Smooth muscle cell of bladder (primary cell): ENCODE results near the gene CCNC. TPM values are rescaled to one million over a fixed set of nuclear protein-coding genes. Genes with fewer than 3 reads are reported as not detected.

Experiments used
- total RNA-seq: library from RNA; depleted of rRNA; stranded (reverse); fragments of >200 nt; gene quantifications from 2 replicates; pipeline ENCODE4 v1.2.3, GENCODE V29; 2014

Gene CCNC
- total RNA-seq = 55.8 and 67.0 TPM in 2 replicates

GRCh38 chr6:99568103-99568933 is at the start of gene CCNC:
CCNC (minus strand) TSS chr6:99568660; CDS start chr6:99568527, 133 bp downstream.

GRCh38 chr6:99606656-99607415 is 38.4 kb upstream of the CCNC start, which contains the start of gene PRDM13:
PRDM13 (plus strand) TSS chr6:99606833; CDS start chr6:99607035, 202 bp downstream.

Other genes starting within 250 kb of the CCNC start
- 0.28 and 0.55 TPM in 2 replicates for gene FAXC, start 219.0 kb downstream of the CCNC start, total RNA-seq
- 3.0 and 4.4 TPM in 2 replicates for gene COQ3, start 174.5 kb downstream of the CCNC start, total RNA-seq
- gene PNISR, start 143.4 kb downstream of the CCNC start, total RNA-seq = 54.6 and 57.9 TPM in 2 replicates
- 15.9 and 19.6 TPM in 2 replicates for gene USP45, start 53.2 kb downstream of the CCNC start, total RNA-seq
- gene PRDM13, start 38.2 kb upstream of the CCNC start, total RNA-seq = not detected in 2 replicates